ENCODE results near the gene CDK5RAP2. TPM values are rescaled to one million over a fixed set of nuclear protein-coding genes. Genes with fewer than 3 reads are reported as not detected.

Gene CDK5RAP2
- total RNA-seq, 1 experiment from 2014 or later: 56.4 TPM

DNA sequence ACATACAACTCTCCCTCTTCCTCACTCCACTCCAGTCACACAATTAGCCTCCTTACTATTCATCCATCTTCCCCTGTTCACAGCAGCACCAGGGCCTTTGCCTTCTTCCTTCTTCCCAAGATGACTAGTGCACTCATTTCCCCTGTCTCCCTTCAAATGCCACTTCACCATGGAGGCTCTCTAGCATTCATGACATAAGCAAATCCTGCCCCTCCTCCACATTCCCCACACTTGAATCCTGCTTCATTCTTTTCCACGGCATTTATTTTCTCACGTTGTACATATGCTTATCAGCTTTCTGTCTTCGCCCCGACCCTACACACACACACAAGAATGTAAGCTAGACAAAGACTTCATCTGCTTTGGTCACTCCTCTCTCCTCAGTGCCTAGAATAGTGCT, 133.3 kb downstream of the CDK5RAP2 start:
- Histone ChIP-seq H4K5ac (ENCODE audit: insufficient read length, low read depth, low read length) (no peak overlapping the region), H3K18ac (ENCODE audit: insufficient read length, low read depth, low read length) (no peak overlapping the region), H3K27me3 (ENCODE audit: insufficient read depth, low read length) (no peaks in the 10 kb centered on the region), H3K56ac (ENCODE audit: insufficient read length, low read depth, low read length) (no peak overlapping the region), H3K79me2 (ENCODE audit: insufficient read depth, low read length) (no peaks in the 10 kb centered on the region), H3K23me2 (ENCODE audit: insufficient read length, low read depth, low read length, poor library complexity, severe bottlenecking) (no peaks in the 10 kb centered on the region), H2BK12ac (ENCODE audit: insufficient read length, low read depth, low read length) (no peak overlapping the region), H3T11ph (ENCODE audit: low read length) (no peak overlapping the region), H3K27ac (ENCODE audit: insufficient read length, low read depth, low read length) (no peak overlapping the region), H2AK5ac (ENCODE audit: insufficient read length, low read length) (no peak overlapping the region), H4K91ac (ENCODE audit: insufficient read length, low read depth, low read length) (no peak overlapping the region), H3K4ac (ENCODE audit: low read depth, low read length) (no peak overlapping the region), H4K8ac (replicated peaks; ENCODE audit: insufficient read length, low read depth, low read length) (no peak overlapping the region), H4K20me1 (ENCODE audit: control insufficient read depth, insufficient read depth, insufficient read length) (no peaks in the 10 kb centered on the region), H2BK20ac (ENCODE audit: low read depth, low read length, poor library complexity, severe bottlenecking) (no peak overlapping the region), H2BK120ac (ENCODE audit: low read depth, low read length, poor library complexity, severe bottlenecking) (no peak overlapping the region), H3K9me3 (ENCODE audit: control insufficient read depth, low read depth, low read length) (no peaks in the 10 kb centered on the region), H2BK15ac (ENCODE audit: low read depth, low read length) (no peak overlapping the region), H3K4me2 (ENCODE audit: insufficient read depth, insufficient read length, low read length) (no peak overlapping the region), H3K79me1 (ENCODE audit: insufficient read depth, low read depth, low read length, poor library complexity, severe bottlenecking) (no peaks in the 10 kb centered on the region), H3K4me1 (ENCODE audit: insufficient read depth, low read length) (no peaks in the 10 kb centered on the region), H3K23ac (ENCODE audit: insufficient read length, low read depth, low read length) (no peak overlapping the region), H2BK5ac (ENCODE audit: insufficient read length, low read length) (no peak overlapping the region), H3K14ac (ENCODE audit: insufficient read depth, low read length) (no peak overlapping the region), H3K9ac (ENCODE audit: extremely low read depth, insufficient read length, low read length) (no peak overlapping the region), H2AFZ (ENCODE audit: low read length) (no peak overlapping the region)
- Mint-ChIP-seq H3K27me3 (ENCODE audit: low read depth) (no peaks in the 10 kb centered on the region), H3K4me3 (no peak overlapping the region), H3K36me3 (ENCODE audit: insufficient read depth in 1 of 3, low read depth in 3 of 3) (peaks cover 8 to 34% (median 25%) of the 10 kb centered on the region in 3 experiments; a peak in 6 of 7 replicates), H3K4me1 (no peaks in the 10 kb centered on the region), H3K9me3 (no peaks in the 10 kb centered on the region), H3K27ac (peak overlapping the region in 2 of 3 experiments; percentile 7 to 11; a peak in 3 of 7 replicates)
- TF ChIP-seq, protein P1, sequence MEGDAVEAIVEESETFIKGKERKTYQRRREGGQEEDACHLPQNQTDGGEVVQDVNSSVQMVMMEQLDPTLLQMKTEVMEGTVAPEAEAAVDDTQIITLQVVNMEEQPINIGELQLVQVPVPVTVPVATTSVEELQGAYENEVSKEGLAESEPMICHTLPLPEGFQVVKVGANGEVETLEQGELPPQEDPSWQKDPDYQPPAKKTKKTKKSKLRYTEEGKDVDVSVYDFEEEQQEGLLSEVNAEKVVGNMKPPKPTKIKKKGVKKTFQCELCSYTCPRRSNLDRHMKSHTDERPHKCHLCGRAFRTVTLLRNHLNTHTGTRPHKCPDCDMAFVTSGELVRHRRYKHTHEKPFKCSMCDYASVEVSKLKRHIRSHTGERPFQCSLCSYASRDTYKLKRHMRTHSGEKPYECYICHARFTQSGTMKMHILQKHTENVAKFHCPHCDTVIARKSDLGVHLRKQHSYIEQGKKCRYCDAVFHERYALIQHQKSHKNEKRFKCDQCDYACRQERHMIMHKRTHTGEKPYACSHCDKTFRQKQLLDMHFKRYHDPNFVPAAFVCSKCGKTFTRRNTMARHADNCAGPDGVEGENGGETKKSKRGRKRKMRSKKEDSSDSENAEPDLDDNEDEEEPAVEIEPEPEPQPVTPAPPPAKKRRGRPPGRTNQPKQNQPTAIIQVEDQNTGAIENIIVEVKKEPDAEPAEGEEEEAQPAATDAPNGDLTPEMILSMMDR (conservative IDR thresholded peaks at IDR 0.05): no peak
- no peak for DNase-seq
- no CpG with 5 or more reads among the region's 4 CpGs for WGBS (ENCODE audit: extremely low coverage, insufficient read length, low lambda C conversion rate)

Data from H9 (cell line).